GM18867 (cell line): ENCODE data around the gene SPINT3.
"Not testable (repeated sequence)": the region's sequence is repeated elsewhere in the genome, so short reads cannot be mapped to it uniquely, and the experiment has no call there.

Experiments used
- ATAC-seq: cut with Tn5 transposase; IDR thresholded peaks from one replicate; pipeline ENCODE4 v1.9.1; 2021; ENCODE audit warnings: mild to moderate bottlenecking, moderate library complexity; ENCODE audit not compliant: unreplicated experiment

Gene SPINT3

GRCh38 chr20:45503403-45503802, 12.0 kb downstream of the SPINT3 start:
- ATAC-seq = no peak

DNA sequence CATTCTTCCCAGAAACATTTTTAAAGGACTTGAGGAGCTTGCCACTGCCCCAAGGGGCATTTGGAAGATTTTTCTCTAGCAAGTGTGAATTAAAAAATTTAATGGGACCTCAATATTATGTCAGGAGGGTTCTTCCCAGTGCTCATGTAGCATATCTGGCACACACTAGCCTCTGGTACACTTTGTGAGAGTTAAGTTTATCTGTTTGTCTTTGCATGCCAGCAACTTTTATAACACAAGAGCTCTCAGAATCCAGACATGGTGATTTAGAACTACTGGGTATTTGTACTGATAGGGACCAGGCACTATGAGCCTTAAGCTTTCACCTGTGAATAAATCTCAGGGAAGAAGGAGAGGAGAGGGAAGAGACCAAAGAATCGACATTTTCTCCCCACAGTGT, 12.9 kb downstream of the SPINT3 start:
- no peak for ATAC-seq

DNA sequence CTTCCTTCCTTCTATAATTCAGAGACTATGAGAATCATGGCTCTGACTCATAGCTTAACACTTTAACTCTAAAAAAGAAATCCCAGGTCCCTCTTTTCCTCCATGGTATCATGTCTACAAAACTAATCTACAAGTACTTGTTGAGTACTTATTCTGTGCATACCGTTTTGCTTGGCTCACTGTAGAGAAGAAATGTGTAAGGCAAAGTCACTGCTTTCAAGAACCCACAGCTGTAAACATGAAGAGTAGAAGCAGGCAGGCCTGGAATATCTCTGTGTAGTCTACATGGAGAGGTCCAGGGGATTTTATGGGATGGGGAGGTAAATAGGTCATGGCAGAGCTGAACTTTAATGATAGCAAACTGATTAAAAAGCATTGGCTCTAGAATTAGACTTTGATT, 13.8 kb downstream of the SPINT3 start:
- no peak for ATAC-seq

DNA sequence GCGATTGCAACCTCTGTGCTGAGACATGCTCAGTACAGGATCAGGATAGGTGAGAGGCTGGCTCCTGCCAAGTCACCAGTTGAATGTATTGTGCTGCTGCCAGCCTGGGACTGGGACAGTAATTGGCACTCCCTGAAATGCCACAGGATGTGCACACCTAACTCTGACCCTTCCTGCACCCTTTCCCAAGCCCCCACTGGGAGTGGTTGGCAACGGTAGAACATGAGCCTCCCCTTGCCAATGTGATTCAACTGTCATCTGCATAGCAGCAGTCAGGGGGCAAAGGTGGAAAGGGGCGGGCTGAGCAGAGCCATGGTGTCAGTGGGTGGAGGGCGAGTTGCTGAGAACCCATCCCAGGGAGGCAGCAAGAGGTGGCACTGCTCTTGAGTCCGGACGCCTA, 15.4 kb downstream of the SPINT3 start:
- ATAC-seq = no peak

- no peak for ATAC-seq
These were observed 17.4 kb downstream of the SPINT3 start for GRCh38 chr20:45497971-45498494.

- ATAC-seq = no peak
These were observed 19.3 kb downstream of the SPINT3 start for GRCh38 chr20:45496166-45496565.

DNA sequence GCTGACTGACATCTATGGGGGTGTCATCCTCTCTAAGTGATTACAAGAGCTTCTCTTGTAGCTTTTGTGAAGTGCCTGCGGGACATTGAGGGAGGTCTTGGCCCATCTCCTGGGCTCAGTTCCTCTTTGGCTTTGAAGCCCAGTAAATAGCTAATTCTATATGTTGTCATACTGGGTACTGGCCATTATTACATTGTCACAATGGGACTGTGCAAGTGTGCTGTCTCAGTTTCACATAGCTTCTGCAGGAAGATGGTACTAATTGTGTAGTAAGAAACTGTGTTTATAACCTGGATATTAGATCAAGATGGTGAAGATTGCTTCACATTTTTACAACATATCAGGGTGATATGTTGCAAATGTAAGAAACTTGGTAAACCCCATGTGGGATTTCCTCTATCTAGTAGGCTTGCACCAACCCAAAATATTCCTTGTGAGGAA, 19.9 kb downstream of the SPINT3 start:
- no peak for ATAC-seq

GRCh38 chr20:45489083-45489531, 26.3 kb downstream of the SPINT3 start:
- no peak for ATAC-seq

DNA sequence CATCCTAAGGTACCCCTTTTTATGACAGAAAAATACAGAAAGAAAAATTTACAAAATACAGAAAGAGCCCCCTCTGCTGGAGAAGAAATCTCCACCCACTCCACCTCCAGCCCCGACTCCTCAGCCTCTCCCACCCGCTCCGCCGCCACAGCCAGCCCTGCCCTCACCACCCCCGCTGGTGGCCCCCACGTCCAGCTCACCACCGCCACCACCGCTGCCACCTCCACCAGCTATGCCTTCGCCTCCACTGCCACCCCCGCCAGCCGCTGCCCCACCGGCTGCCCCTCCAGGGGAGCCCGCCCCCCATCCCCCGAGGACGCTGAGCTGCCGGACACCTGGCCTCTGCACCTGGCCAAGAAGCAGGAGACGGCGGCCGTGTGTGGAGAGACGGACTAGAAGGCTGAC, 28.2 kb downstream of the SPINT3 start:
- ATAC-seq = no peak

- ATAC-seq = no peak
These were observed 30.0 kb downstream of the SPINT3 start for GRCh38 chr20:45485388-45485787.

- no peak for ATAC-seq
These were observed 30.7 kb downstream of the SPINT3 start for GRCh38 chr20:45484676-45485075.

GRCh38 chr20:45479822-45480221, 35.6 kb downstream of the SPINT3 start:
- ATAC-seq = no peak

DNA sequence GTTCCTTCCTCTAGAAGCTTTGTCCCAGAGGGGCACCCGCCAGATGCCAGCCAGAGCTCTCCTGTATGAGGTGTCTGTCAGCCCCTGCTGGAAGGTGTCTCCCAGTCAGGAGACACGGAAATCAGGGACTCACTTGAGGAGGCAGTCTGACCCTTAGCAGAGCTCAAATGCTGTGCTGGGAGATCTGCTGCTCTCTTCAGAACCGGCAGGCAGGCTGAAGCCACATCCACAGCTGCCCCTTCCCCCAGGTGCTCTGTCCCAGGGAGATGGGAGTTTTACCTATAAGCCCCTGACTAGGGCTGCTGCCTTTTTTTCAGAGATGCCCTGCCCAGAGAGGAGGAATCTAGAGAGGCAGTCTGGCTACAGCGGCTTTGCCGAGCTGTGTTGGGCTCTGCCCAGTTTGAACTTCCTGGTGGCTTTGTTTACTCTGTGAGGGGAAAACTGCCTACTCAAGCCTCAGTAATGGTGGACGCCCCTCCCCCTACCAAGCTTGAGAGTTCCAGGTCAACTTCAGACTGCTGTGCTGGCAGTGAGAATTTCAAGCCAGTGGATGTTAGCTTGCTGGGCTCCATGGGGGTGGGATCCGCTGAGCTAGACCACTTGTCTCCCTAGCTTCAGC, 37.8 kb downstream of the SPINT3 start:
- ATAC-seq = not testable (repeated sequence)

GRCh38 chr20:45472286-45472685, 43.1 kb downstream of the SPINT3 start:
- ATAC-seq = not testable (repeated sequence)

GRCh38 chr20:45470937-45471336, 44.5 kb downstream of the SPINT3 start:
- no peak for ATAC-seq

GRCh38 chr20:45470262-45470931, 45.0 kb downstream of the SPINT3 start:
- no peak for ATAC-seq

- ATAC-seq = no peak
These were observed 45.8 kb downstream of the SPINT3 start, which contains the start of gene WFDC2 for GRCh38 chr20:45469336-45470261. TSS of gene WFDC2 (plus strand) at chr20:45469753. CDS start at chr20:45469782, 29 bp downstream.

DNA sequence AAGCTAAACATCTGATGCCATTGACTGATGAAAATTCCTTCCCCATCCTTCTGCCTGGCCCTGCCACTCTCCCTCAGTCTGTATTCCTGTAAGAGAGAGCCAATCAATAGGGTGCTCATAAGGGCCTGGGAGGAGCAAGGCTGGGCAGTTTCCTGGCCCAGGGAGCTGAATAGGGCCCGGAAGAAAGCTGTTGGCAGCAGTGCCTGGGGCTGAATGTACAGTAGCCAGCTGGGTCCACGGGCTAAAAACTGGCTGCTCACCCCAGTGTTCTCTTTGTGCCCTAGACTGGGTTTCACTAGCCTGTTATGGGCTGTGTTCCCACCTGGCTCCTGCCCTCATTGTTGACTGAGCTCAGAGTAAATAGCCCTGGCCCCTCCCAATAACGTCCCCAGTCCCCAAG, 47.6 kb downstream of the SPINT3 start:
- ATAC-seq = no peak

DNA sequence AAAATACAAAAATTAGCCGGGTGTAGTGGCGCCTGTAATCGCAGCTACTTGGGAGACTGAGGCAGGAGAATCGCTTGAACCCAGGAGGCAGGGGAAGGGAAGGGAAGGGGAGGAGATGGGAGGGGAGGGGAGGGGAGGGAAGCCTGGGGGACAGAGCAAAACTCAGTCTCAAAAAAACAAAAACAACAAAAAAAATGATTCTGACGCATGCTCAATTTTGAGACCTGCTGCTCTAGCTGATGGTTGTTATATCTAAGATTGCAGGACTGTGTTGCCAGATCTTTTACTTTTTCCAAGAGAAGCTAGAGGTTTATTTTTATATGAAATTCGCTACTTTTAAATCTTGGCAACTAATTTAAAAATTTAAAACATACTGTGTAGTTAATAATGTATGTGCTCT, 48.2 kb downstream of the SPINT3 start:
- ATAC-seq = no peak

DNA sequence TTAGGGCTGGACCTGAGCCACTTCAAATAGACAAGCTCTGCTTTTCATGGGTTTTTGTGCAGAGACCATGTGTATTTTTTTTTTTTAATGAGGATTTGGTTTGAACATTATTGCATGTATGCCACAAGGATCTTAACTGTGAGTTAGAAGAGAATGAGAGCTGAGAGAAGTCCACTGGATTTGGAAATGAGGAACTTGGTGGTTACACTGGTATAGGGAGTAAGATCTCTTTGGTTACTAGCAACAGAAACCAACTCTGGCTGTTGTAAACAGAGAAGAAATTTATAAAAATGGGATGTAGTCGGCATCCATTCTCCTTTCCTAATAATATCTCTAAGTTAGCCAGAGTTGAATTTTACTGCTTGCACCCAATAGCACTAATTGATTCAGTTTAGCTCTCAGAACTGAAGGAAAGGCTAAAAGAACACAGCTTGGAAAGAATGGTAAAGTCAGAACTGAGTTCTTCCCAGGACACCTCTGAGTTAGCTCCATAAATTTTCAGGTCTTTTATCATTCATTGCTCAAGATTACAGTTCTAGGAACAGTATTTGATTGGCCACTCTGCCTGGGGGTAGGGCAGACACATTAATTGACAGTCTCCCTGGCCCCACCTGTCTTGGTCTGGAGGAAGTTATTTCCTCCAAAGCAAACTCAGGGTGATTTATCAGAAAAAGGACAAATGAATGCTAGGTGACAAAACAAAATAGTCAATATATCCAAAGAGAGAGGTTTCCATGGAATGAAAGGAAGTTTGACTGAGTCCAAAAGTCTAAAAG, 49.7 kb downstream of the SPINT3 start:
- ATAC-seq = no peak
